ENCODE results near the gene CHRNG.

The CHRNG gene

DNA sequence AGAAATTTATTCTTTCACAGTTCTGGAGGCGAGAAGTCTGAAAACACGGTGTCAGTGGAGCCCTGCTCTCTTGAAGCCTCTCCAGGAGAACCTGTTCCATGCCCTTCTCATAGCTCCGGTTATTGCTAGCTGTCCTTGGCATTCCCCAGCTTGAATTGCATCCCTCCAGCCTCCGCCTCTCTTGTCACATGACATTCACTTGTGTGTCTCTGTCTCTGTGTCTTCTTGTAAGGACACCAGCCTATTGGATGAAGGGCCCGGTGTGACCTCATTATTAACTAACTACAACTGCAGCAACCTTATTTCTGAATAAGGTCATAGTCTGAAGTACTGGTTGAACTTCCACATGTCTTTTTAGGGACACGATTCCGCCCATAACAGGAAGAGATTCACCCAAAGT, 23.9 kb upstream of the CHRNG start (continued):
- TF ChIP-seq CTCF (tag by site-specific recombination; IDR thresholded peaks at IDR 0.05) (no peak), ZNF623 (tag by site-specific recombination; IDR thresholded peaks at IDR 0.05) (no peak)

DNA sequence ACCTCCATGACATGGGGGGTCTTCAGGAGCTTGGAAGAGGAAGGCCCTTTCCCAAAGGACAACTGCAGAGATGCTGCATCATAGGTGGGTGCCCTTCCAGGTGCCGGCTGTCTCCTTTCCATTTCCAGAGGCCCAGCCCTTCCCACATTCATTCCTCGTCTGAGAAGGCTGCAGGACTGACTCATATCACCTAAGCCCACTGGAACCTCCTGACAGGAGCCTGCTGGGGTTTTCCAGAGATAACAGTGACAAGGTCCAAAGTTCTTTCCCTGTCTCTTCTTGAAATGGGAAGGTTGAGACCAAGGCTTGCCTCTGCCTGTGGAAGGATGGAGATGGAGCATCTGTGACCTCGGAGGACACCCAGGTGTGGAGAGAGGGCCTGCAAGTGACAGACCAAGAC, 22.9 kb upstream of the CHRNG start:
- H3K9me3 ChIP-seq (ENCODE audit: control insufficient read depth, insufficient read depth, low read depth, low read length): no peaks in the 10 kb centered on the region
- CTCF ChIA-PET: interaction anchor here (0.7 kb wide), 1 partner anchor 286 kb away, joined by 3 read pairs; no protein-coding TSS in a partner anchor
- no peak overlapping the region for H3K27ac ChIP-seq (ENCODE audit: extremely low read depth, low read depth, low read length)
- POLR2A ChIA-PET: no interaction called here
- H3K36me3 ChIP-seq (ENCODE audit: control insufficient read depth in 2 of 2, insufficient read depth in 1 of 2, low read length in 2 of 2): no peaks in the 10 kb centered on the region
- no peaks in the 10 kb centered on the region for H3K4me1 ChIP-seq (ENCODE audit: control insufficient read depth, insufficient read depth, low read length)
- TF ChIP-seq REPIN1 (tag by site-specific recombination; IDR thresholded peaks at IDR 0.05; ENCODE audit: low read depth) (no peak), ZNF624 (tag by site-specific recombination; IDR thresholded peaks at IDR 0.05) (no peak), SCRT1 (tag by site-specific recombination; IDR thresholded peaks at IDR 0.05; ENCODE audit: borderline replicate concordance) (no peak), ZNF335 (tag by site-specific recombination; conservative IDR thresholded peaks at IDR 0.05) (no peak), TRIM28 (IDR thresholded peaks at IDR 0.05; ENCODE audit: borderline replicate concordance, low read length) (no peak), ZNF223 (tag by site-specific recombination; IDR thresholded peaks at IDR 0.05) (no peak), ZNF529 (tag by site-specific recombination; IDR thresholded peaks at IDR 0.05; ENCODE audit: insufficient replicate concordance) (no peak), IKZF3 (tag by site-specific recombination; IDR thresholded peaks at IDR 0.05) (no peak), ZNF169 (tag by site-specific recombination; IDR thresholded peaks at IDR 0.05) (no peak), ZNF555 (tag by site-specific recombination; conservative IDR thresholded peaks at IDR 0.05) (no peak), MEIS1 (CRISPR knock-in tag; IDR thresholded peaks at IDR 0.05; ENCODE audit: borderline replicate concordance) (no peak), YY1 (tag by site-specific recombination; IDR thresholded peaks at IDR 0.05) (no peak)
- no peak overlapping the region for H3K4me3 ChIP-seq (ENCODE audit: low read depth, low read length)

DNA sequence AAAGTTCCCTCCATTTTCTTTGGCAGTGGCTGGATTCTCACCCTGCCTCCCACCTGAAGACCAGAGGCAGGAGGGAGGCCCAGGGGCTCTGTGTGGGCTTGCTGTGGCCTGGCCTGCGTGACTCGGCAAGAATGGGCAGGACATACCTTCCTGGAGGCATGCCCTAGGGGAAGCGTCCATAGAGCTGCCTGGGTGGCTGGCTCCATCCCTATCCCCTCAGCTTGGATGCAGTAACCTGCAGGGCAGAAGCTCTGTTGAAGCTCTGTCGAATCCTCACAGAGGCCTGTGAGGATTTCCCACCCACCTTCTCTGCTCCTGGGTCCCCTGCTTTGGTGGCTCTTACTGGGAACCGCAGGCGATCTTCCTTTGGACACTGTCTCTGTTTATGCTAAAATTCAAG, 20.6 kb upstream of the CHRNG start:
- Histone ChIP-seq H3K36me3 (ENCODE audit: control insufficient read depth in 2 of 2, insufficient read depth in 1 of 2, low read length in 2 of 2) (no peaks in the 10 kb centered on the region), H3K27ac (ENCODE audit: extremely low read depth, low read depth, low read length) (no peak overlapping the region), H3K4me1 (ENCODE audit: control insufficient read depth, insufficient read depth, low read length) (no peaks in the 10 kb centered on the region; the same call in 1 of the 2 replicates), H3K9me3 (ENCODE audit: control insufficient read depth, insufficient read depth, low read depth, low read length) (no peaks in the 10 kb centered on the region), H3K4me3 (ENCODE audit: low read depth, low read length) (no peak overlapping the region)
- ChIA-PET POLR2A (no interaction called here), CTCF (interaction anchor here (0.7 to 1.1 kb wide), 3 partner anchors 34 to 71 kb away, joined by 3 to 9 read pairs (median 3); no protein-coding TSS in a partner anchor)
- TF ChIP-seq ZNF639 (tag by site-specific recombination; IDR thresholded peaks at IDR 0.05) (no peak), ZNF792 (tag by site-specific recombination; IDR thresholded peaks at IDR 0.05) (no peak), ZNF692 (tag by site-specific recombination; IDR thresholded peaks at IDR 0.05) (no peak), ZNF843 (tag by site-specific recombination; IDR thresholded peaks at IDR 0.05) (no peak), GLI2 (tag by site-specific recombination; IDR thresholded peaks at IDR 0.05; ENCODE audit: borderline replicate concordance, low read depth) (no peak), ZNF350 (tag by site-specific recombination; IDR thresholded peaks at IDR 0.05) (no peak), ZIC2 (tag by site-specific recombination; IDR thresholded peaks at IDR 0.05) (peak; percentile 57), ZNF544 (tag by site-specific recombination; IDR thresholded peaks at IDR 0.05) (no peak)
